ENCODE measurements around the gene FMC1. TPM values are rescaled to one million over a fixed set of nuclear protein-coding genes. Genes with fewer than 3 reads are reported as not detected.
"Not testable (repeated sequence)": the region's sequence is repeated elsewhere in the genome, so short reads cannot be mapped to it uniquely, and the experiment has no call there.

The FMC1 gene
- total RNA-seq: 3.4 and 6.7 TPM in 2 replicates

GRCh38 chr7:139341058-139341775, at the start of gene FMC1:
Gene FMC1 (plus strand): TSS chr7:139341337. CDS start chr7:139341385, 48 bp downstream.
- intact Hi-C loops (cut with micrococcal nuclease): loop anchor here (2.0 to 5.0 kb wide), 4 partner anchors 304 to 1581 kb away; partner anchors contain the start of genes BRAF, CREB3L2 and ZC3HAV1L

DNA sequence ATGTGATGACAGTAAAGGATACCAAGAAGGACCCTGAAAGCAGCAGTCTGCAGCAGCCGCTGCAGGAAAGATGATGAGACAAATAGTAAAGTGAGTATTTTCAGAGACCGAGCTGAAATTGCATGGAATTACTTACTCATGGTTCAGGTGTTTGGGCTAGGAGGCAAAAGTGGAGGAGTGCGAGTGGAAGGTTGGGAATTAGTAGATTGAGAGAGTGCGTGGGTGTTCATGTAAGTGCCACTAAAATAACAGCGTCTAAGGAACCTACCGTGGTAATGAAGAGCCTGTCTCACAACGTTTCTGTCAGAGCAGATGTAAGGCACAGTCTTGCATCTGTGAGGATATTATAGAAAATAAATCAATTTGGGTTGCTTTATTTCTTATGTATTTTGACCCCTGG, 48.3 kb upstream of the FMC1 start:
- intact Hi-C loops (cut with micrococcal nuclease): no loop called here

DNA sequence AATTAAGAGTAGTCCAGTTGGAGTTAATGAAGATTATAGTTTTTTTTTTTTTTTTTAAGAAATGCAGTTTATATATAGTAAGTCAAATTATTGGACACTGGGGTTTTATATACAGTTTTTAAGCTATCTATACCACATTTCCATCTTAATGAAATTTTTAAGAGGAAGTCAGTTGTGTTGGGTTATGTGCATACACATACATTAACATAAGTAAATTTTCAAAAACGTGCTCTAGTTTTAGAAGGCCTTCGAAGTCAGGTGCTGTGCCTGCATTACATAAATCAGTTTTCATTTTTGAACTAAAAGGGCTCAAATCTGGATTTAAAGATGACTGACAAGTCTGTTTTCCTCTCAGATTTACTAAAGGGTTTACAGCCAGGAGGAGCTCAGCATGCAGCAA, 47.6 kb upstream of the FMC1 start:
- intact Hi-C loops (cut with micrococcal nuclease): no loop called here

DNA sequence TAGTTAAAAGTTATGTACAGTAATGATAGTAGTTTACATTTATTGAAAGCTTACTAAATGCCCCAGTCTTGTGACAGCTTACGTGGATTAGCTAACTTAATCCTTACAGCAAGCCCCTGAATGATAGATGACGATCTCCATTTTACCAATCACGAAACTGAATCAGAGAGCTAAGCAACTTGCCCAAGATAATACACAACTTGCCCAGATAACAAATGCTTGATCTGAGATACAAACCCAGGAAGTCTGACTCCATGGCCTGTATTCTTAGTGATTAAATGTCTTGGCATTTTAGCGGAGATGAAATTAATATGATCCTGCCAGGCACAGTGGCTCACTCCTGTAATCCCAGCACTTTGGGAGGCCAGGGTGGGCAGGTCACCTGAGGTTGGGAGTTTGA, 46.9 kb upstream of the FMC1 start:
- intact Hi-C loops (cut with micrococcal nuclease): no loop called here

DNA sequence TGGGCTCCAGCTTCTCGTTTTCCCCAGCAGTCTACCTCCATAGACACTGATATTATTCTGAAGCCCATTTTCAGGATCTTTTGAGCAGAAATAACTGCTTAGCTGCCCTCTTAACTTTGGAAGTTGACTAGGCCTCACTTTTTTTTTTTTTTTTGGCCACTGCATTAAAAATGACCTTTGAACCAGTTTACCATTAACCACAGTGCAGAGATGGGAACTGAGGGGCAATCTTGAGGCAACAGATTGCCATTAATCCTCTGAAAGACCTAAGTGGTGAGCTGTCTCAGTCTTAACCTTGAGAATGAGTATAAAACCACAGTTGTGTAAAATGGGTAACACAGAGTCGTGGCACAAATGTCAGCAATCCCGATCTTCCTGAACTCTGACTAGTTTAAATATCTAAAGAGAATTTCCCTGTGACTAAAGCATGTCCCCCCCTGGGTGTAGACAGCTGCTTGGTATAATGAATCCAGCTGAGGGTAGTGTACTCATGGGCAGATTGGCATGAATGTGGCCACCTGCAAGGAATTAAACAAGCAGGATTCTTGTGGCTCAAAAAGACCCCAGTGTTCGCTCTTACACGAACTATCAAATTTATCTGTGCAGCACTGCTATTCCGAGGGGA, 46.1 kb upstream of the FMC1 start:
- intact Hi-C loops (cut with micrococcal nuclease): no loop called here

GRCh38 chr7:139297795-139298194, 43.3 kb upstream of the FMC1 start:
- intact Hi-C loops (cut with micrococcal nuclease): no loop called here

DNA sequence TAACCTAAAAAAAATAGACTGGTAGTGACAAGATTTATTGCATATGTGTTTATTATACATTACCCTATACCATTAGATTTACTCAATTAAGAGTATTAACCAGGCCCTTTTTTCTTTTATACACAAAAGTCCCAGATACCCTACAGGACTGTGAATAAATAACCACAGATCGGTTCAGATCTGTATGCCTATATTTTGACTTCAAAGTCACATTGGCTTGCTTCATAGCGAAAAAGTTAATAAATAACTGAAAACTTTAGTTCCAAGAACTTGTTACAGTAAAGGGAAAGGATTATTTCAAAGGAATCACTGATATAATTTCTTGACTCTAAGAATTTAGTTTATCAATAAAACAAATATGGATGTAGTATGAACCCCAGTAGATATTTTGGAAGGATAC, 41.8 kb upstream of the FMC1 start:
- intact Hi-C loops (cut with micrococcal nuclease): no loop called here

- intact Hi-C loops (cut with micrococcal nuclease): no loop called here
Observed at GRCh38 chr7:139300390-139300789, 40.7 kb upstream of the FMC1 start.

DNA sequence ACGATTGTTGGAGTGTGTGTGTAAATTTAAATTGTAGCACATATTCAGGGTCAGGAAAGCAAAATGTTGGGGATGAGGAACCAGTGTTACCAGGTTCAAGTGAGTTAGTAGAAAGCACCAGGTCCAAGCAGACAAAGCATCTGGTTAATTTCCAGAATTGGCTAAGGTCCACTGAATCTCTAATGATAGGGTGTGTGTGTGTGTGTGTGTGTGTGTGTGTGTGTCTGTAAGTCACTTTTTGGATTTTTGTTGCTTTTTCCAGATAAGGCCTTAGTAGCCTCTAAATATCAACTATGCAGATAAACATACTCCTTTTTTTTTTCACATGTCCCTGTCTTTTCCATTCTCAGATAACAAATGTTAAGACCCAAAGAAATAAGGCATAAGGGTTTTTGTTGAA, 36.6 kb upstream of the FMC1 start:
- intact Hi-C loops (cut with micrococcal nuclease): no loop called here

DNA sequence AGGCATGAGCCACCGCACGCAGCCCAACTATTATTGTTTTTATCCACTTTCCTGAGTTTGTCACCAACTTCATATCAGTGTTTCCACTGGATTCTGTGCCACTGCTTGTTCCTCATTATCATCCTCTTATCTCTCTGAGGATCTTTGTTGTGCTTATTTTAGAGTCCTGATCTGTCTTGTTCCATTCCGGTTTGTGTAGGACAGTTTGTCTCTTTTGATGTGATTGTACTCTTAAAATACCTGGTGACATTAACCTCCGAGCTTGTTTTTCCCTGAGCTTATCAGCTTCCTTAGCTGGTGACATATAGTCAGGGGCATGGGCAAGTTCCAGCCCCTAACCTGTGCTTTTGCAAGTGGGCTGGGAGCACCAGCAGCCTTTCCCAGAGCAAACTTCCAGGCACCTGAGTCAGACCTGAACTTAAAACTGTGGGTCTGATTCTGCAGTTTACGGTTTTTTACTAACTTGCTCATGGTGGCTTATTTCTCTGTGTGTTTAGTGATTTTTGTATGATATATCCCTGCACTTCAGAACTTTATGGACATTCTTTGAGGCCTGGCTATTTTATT, 23.1 kb upstream of the FMC1 start:
- intact Hi-C loops (cut with micrococcal nuclease): no loop called here

DNA sequence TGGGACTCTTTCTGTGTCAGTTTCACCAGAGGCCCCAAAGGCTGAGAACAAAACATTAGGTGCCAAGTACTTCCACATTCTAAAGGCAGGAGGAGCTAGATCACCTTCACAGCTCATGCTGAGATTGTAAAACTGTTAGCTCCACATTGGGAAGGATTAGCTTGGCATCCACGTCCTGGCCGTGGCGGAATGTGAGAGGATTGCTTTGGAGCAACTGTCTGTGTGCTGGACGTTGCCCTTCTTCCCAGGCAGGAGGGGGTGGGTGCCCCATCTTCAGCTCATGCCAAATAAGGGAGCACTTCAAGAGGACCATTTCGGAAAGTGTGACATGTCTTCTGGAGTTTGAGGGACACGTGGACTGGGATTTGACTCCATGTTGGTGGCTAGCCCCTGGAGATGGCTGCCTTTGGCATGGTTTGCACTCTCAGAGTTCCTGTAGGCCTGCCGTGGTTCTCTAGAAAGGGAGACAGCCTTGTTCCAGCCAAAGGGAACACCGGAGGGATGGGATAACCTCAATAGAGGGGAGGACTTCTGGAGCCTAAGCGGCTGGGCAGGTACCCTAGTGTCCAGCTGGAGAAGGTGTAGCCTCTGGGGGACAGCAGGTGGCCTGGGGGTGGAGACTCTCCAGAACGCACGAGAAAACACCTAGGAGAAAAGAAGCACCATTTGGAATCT, 19.9 kb upstream of the FMC1 start:
- intact Hi-C loops (cut with micrococcal nuclease): no loop called here

DNA sequence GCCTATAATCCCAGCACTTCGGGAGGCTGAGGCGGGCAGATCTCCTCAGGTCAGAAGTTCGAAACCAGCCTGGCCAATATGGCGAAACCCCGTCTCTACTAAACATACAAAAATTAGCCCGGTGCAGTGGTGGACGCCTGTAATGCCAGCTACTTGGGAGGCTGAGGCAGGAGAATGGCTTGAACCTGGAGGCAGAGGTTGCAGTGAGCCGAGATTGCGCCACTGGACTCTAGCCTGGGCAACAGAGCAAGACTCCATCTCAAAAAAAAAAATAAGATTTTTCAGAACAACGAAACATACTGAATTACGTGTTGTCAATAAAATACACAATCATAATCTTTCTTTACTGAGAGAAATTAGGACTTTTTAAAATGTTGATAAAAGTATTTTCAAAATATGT, 16.4 kb upstream of the FMC1 start:
- intact Hi-C loops (cut with micrococcal nuclease): not testable (repeated sequence)

GRCh38 chr7:139328375-139328774, 12.8 kb upstream of the FMC1 start:
- intact Hi-C loops (cut with micrococcal nuclease): no loop called here

GRCh38 chr7:139329119-139329518, 12.0 kb upstream of the FMC1 start:
- intact Hi-C loops (cut with micrococcal nuclease): no loop called here

GRCh38 chr7:139330333-139331030, 10.7 kb upstream of the FMC1 start:
- intact Hi-C loops (cut with micrococcal nuclease): no loop called here

DNA sequence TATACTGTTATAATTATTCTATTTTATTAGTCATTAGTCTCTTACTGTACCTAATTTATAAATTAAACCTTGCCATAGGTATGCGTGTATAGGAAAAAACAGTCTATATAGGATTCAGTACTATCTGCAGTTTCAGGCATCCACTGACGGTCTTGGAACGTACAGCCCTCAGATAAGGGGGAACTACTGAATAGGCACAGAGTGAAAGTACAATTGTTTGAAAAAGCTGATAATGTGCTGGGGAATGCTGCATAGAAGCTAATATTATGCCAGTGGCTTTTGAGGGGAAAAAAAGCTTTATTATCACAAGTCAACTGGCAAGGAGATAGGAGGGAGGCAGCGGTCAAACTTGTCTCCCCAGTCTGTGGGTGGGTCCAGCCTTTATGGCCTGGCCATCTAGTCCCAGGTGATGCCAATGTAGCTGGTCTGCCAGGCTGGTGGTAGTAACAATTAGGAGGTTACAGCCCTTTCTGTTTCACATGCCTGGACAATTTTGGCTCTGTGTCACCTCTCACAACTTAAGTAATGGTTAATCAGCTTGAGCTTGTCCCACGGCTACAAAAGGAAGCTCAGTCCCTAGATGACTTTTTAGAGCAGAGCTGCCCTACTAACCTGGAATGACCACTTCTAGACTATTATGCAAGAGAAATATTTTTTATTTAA, 8.3 kb upstream of the FMC1 start:
- intact Hi-C loops (cut with micrococcal nuclease): no loop called here

DNA sequence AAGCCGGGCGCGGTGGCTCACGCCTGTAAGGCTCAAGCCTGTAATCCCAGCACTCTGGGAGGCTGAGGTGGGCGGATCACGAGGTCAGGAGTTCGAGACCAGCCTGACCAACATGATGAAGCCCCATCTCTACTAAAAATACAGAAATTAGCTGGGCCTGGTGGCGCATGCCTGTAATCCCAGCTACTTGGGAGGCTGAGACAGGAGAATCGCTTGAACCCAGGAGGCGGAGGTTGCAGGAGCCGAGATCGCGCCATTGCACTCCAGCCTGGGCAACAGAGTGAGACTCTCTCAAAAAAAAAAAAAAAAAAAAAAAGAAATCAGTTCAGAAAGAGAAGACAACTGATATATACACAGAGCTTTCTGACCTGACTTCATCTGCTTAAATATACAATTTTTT, 7.7 kb upstream of the FMC1 start:
- intact Hi-C loops (cut with micrococcal nuclease): not testable (repeated sequence)

GRCh38 chr7:139334399-139335150, 6.6 kb upstream of the FMC1 start:
- intact Hi-C loops (cut with micrococcal nuclease): no loop called here

DNA sequence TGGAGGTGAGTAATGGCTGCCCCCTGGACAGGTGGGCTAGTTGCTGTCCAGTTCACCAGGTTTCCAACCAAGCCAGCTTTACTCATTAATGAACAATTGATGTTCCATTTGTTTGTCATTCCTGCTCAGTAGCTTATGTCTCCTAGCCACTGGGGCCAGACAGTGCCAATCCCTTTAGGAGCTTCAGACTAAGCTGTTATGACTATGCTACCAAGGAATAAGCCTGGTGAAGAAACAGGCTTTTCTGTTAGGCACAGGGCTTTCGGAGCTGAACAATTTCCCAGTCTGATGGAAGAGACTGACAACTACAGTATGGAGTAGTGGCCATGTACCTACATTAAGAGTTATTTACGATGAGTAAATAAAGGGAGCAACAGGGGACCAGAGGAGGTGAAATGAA, 2.1 kb upstream of the FMC1 start:
- intact Hi-C loops (cut with micrococcal nuclease): no loop called here

DNA sequence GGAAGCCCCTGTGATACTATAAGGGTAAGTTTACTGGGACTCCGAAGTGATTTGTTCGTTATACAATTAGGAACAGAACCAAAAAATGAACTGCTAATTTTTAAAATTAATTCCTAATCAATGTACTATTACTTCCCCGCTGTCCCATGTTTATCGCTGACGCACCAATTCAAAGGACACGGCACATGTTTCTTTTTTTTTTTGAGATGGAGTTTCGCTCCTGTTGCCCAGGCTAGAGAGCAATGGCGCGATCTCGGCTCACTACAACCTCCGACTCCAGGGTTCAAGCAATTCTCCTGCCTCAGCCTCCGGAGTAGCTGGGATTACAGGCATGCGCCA, 1.5 kb upstream of the FMC1 start:
- intact Hi-C loops (cut with micrococcal nuclease): loop anchor here (1.0 to 5.0 kb wide), 9 partner anchors 20 to 1583 kb away; partner anchors contain the start of genes BRAF, CREB3L2, LUC7L2 and TRIM24

Measured in T-helper 2 cell treated with Interferon-gamma antibody and Interleukin-4, amounts not matched to agents 100 ng/mL and 5 ng/mL, for 36 hours (primary cell).